GM19328 (cell line): ENCODE results near the gene ZNF557.

Experiments used
- ATAC-seq: cut with Tn5 transposase; IDR thresholded peaks from one replicate; pipeline ENCODE4 v1.9.1; 2021; ENCODE audit warnings: mild to moderate bottlenecking, moderate library complexity; ENCODE audit not compliant: unreplicated experiment

ZNF557 gene

GRCh38 chr19:7074705-7075282, 5.3 kb downstream of the ZNF557 start:
- ATAC-seq: no peak

GRCh38 chr19:7076151-7076550, 6.6 kb downstream of the ZNF557 start:
- no peak for ATAC-seq

GRCh38 chr19:7078008-7078407, 8.5 kb downstream of the ZNF557 start:
- ATAC-seq: no peak

GRCh38 chr19:7083076-7083956, 13.8 kb downstream of the ZNF557 start:
- no peak for ATAC-seq

GRCh38 chr19:7088999-7089398, 19.5 kb downstream of the ZNF557 start:
- ATAC-seq: no peak

- no peak for ATAC-seq
Observed at GRCh38 chr19:7098096-7098495, 28.6 kb downstream of the ZNF557 start.

- ATAC-seq: peak; percentile 89
Observed at GRCh38 chr19:7098701-7099596, 29.4 kb downstream of the ZNF557 start.

- ATAC-seq: no peak
Observed at GRCh38 chr19:7099597-7099921, 30.1 kb downstream of the ZNF557 start.

GRCh38 chr19:7101498-7102253, 32.2 kb downstream of the ZNF557 start:
- ATAC-seq: no peak

GRCh38 chr19:7104747-7105447, 35.4 kb downstream of the ZNF557 start:
- ATAC-seq: no peak

GRCh38 chr19:7106711-7107657, 37.5 kb downstream of the ZNF557 start:
- no peak for ATAC-seq

- no peak for ATAC-seq
Observed at GRCh38 chr19:7109678-7110289, 40.3 kb downstream of the ZNF557 start.

- ATAC-seq: no peak
Observed at GRCh38 chr19:7112675-7113074, 43.2 kb downstream of the ZNF557 start.

- no peak for ATAC-seq
Observed at GRCh38 chr19:7113233-7113632, 43.7 kb downstream of the ZNF557 start.

GRCh38 chr19:7115721-7116120, 46.2 kb downstream of the ZNF557 start:
- ATAC-seq: no peak

GRCh38 chr19:7117248-7117647, 47.7 kb downstream of the ZNF557 start:
- no peak for ATAC-seq

GRCh38 chr19:7119582-7119981, 50.1 kb downstream of the ZNF557 start:
- ATAC-seq: no peak

- ATAC-seq: no peak
Observed at GRCh38 chr19:7120499-7120898, 51.0 kb downstream of the ZNF557 start.

GRCh38 chr19:7122701-7123100, 53.2 kb downstream of the ZNF557 start:
- no peak for ATAC-seq
